HG03139 (cell line): ENCODE measurements around the gene TM9SF1.

Experiments used
- ATAC-seq: cut with Tn5 transposase; IDR thresholded peaks from one replicate; pipeline ENCODE4 v1.9.1; 2021; ENCODE audit not compliant: unreplicated experiment

Gene TM9SF1

DNA sequence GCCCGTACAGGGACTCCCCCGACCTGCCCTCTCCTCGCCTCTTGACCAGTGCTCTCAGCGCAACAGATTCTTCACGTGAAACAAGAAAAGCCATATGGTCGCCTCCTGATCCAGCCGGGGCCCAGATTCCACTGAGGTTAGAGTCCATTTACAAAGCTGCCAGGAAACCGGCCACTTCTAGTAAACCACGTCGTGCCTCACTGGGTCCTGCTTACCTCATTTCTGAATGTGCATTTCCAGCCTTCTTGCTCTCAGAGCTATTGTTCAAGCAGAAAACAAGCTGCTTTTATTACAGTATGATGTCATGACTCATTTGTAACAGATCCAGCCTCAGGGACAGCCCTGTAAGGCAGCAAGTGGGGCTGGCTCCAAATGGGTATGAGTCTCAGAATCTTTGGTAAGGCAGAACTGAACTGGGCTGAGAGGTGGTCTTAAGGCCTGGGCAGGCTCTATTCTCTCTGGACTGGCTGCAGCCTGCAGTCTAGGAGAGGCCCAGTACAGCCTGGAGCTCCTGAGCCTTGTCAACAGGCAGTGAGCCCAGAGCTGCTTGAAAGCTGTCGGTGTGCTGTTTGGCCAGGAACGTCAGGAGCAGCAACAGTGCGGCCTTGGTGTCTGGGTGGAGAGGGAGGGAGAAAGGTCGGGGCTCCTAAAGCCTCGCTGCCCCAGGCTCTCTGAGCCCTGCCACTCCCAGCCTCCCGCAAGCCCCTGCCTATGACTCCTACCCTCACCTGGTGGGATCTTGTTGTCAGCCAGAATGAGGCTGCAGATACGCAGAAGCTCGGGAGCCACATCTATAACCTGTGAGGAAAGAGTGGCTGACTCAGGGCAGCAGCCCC is 15.1 kb downstream of the TM9SF1 start:
- ATAC-seq = no peak

GRCh38 chr14:24179294-24179960 is 15.8 kb downstream of the TM9SF1 start:
- ATAC-seq = no peak

DNA sequence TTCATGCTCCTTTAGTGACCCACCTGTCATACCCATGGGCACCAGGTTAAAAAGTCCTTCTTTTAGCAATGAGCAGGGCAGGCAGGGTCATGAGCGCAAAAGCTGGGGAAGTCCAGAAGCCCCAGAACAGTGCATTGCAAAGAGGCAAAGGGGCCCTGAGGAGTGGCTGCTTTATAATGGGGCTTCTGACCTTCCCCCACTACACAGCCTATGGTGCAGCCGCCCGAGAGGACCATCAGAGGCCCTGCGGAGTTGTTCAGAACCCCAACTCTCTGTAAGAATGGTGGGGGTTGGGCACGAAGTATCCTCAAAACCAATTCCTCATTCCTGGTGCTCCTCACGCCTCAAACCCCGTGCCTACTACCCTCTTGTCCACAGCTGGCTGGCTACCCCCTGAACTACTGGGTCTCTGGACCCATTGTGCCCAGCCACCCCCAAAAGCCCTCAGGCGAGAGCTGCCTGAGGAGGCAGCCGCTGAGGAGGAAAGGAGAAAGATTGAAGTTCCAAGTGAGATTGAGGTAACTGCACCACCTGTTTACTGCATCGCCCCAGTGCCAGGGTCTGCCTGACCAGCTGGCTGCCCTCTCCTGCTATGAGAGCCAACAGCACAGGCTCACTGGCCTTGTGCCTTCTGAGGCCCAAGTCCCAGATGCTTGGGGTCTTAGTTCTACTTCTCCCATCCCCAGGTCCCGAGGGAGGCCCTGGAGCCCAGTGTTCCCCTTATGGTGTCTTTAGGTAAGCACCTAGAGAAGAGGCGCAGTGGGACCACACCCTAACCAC is 16.7 kb downstream of the TM9SF1 start:
- no peak for ATAC-seq

DNA sequence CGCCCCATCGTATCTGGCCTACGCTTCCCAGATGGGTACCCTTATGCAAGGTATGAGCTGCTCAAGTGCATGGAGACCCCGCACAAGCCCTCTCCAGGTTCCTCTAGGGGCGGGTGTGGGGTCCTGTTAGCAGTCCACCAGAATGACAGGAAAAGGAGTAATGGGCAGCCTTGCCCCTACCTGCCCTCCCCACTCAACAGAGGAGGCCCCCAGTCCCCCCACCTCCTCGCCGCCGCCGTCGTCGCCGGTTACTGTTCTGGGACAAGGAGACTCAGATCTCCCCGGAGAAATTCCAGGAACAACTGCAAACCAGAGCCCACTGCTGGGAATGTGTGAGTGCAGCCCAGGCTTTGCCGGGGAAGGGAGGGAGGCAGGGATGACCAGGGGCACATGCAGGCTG is 17.4 kb downstream of the TM9SF1 start:
- no peak for ATAC-seq

GRCh38 chr14:24177041-24177825 is 18.0 kb downstream of the TM9SF1 start:
- ATAC-seq = no peak

- ATAC-seq = no peak
Observed at GRCh38 chr14:24176599-24176998, 18.6 kb downstream of the TM9SF1 start.

DNA sequence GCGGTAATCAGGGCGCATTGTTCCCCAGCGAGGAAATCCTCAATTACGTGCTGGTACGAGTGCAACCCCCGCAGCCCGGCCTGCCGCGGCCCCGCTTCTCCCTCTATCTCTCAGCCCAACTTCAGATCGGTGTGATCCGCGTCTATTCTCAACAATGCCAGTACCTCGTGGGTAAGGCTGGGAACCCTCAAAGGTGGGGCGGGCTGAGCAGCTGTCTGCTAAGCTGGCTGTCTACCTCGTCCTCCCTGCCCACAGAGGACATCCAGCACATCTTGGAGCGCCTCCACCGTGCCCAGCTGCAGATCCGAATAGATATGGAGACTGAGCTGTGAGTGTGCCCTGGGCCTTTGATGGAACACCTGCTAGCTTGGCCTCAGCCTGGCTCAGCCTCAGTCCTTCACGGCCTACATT is 22.4 kb downstream of the TM9SF1 start:
- no peak for ATAC-seq

DNA sequence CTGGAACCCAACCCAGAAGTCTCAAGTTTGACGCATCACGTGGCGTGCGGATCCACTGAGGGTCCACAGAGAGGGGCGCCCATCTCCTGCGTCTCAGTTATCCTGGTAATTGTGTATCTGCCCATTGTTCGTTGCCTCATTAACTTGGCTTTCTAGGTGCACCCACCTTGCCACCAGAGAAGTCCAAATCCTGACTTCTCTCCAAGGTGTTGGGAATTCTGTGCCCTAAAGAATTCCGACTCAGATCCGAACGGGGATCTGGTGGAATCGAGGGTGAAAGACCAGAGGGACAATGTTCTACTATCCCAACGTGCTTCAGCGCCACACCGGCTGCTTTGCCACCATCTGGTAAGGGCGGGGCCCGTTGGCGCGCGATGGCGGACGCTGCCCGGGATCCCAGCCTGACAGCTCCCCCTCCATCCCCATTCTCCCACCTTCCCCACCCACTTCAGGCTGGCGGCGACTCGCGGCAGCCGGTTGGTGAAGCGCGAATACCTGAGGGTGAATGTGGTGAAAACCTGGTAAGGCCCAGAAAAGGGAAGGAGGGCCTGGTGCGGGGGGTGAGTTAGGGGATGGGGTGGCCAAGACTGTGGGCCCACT is 22.9 kb downstream of the TM9SF1 start:
- ATAC-seq = no peak

GRCh38 chr14:24171422-24172260 is 23.6 kb downstream of the TM9SF1 start, which contains the start of gene REC8:
REC8 (plus strand) TSS chr14:24172080; CDS start chr14:24172553, 473 bp downstream.
- ATAC-seq = peak; percentile 65

GRCh38 chr14:24167469-24168114 is 27.6 kb downstream of the TM9SF1 start:
- no peak for ATAC-seq

- no peak for ATAC-seq
Observed at GRCh38 chr14:24165785-24166184, 29.5 kb downstream of the TM9SF1 start.

DNA sequence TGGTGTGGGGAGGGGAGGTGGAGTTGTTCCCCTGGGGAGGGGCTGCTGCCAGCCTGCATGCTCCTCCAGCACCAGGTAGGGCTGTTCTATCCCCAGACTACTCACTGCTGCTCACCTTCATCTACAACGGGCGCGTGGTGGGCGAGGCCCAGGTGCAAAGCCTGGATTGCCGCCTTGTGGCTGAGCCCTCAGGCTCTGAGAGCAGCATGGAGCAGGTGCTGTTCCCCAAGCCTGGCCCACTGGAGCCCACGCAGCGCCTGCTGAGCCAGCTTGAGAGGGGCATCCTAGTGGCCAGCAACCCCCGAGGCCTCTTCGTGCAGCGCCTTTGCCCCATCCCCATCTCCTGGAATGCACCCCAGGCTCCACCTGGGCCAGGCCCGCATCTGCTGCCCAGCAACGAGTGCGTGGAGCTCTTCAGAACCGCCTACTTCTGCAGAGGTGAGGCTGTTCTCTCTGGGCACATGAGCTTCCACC is 30.7 kb downstream of the TM9SF1 start:
- ATAC-seq = no peak

GRCh38 chr14:24162093-24162492 is 33.1 kb downstream of the TM9SF1 start:
- ATAC-seq = no peak

- peak; percentile 68 for ATAC-seq
Observed at GRCh38 chr14:24160850-24161804, 34.1 kb downstream of the TM9SF1 start, which contains the start of gene IRF9. IRF9 (plus strand) TSS chr14:24161265; CDS start chr14:24162145, 880 bp downstream.

- ATAC-seq = no peak
Observed at GRCh38 chr14:24160499-24160849, 34.8 kb downstream of the TM9SF1 start.

DNA sequence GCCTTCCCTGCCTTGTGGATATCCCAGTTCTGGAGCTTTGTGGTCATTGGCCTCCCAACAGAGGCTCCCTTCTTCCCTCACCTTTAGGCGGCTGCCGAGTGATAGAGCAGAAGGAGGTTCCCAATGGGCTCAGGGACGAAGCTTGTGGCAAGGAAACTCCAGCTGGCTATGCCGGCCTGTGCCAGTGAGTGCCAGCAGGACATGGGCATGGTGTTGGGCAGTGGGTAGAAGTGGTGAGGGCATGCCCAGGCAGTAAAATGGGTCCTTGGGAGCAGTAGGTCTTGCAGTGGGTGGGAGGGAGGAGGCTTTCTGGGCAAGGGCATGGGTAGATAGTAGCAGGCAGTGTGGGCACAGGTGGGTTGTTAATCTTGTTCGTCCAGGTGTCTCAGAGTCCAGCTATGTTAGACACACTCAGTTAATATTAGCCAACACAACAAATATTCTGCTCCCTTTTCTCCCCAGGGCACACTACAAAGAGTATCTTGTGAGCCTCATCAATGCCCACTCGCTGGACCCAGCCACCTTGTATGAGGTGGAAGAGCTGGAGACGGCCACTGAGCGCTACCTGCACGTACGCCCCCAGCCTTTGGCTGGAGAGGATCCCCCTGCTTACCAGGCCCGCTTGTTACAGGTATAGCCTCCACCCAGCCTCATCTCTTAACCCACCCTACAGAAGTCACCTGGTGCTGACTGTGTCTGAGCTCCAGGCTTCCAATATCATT is 35.3 kb downstream of the TM9SF1 start:
- no peak for ATAC-seq

GRCh38 chr14:24157331-24157730 is 37.9 kb downstream of the TM9SF1 start:
- ATAC-seq = no peak
